22Rv1 (cell line): Measurements from ENCODE around the gene XRN1.

ENCODE experiments used
- CTCF ChIP-seq: fragments of 450-650 bp; IDR thresholded peaks from 2 replicates; pipeline ENCODE4 v1.5.1; 2017; ENCODE audit warnings: mild to moderate bottlenecking
- ZFX ChIP-seq: fragments of 450-650 bp; IDR thresholded peaks from 2 replicates; pipeline ENCODE4 v1.6.1; 2017; ENCODE audit warnings: antibody characterized with exemption, borderline replicate concordance

GRCh38 chr3:142275856-142276255 is 172.0 kb downstream of the XRN1 start:
- TF ChIP-seq CTCF (no peak), ZFX (no peak)
